Measurements from ENCODE around the gene KIAA0319L.

- no peak for TF ChIP-seq CTCF (conservative IDR thresholded peaks at IDR 0.05)
- no peak for TF ChIP-seq ZFX (IDR thresholded peaks at IDR 0.05)
Measured at GRCh38 chr1:35524106-35524505, 33.1 kb downstream of the KIAA0319L start.
